ENCODE results near the gene TCEAL6.
"Not testable (repeated sequence)": the region's sequence is repeated elsewhere in the genome, so short reads cannot be mapped to it uniquely, and the experiment has no call there.

The TCEAL6 gene

DNA sequence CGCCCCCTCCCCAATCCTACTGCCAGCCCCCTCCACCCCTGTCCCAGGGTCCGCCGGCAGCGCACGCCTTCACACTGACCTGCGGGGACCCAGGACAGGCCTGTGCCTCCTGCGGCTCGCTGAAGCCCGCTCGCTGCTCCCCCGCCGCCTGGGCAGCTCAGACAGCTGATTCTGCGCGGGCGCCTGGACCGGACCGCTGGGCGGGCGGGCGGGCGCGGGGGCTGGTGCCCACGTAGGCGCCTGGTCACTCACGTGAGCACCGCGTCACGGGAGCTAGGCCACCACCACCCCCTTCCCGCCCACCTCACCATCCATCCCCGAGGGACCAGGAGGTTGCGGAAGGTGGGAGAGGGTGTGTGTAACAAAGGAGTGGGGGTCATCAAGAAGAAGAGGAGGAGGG, at the start of gene TCEAL6:
Gene TCEAL6, minus strand, starts transcription at position 208 of the 400 bp plus-strand sequence.
- DNase-seq (ENCODE audit: low read depth), result not testable (repeated sequence)

DNA sequence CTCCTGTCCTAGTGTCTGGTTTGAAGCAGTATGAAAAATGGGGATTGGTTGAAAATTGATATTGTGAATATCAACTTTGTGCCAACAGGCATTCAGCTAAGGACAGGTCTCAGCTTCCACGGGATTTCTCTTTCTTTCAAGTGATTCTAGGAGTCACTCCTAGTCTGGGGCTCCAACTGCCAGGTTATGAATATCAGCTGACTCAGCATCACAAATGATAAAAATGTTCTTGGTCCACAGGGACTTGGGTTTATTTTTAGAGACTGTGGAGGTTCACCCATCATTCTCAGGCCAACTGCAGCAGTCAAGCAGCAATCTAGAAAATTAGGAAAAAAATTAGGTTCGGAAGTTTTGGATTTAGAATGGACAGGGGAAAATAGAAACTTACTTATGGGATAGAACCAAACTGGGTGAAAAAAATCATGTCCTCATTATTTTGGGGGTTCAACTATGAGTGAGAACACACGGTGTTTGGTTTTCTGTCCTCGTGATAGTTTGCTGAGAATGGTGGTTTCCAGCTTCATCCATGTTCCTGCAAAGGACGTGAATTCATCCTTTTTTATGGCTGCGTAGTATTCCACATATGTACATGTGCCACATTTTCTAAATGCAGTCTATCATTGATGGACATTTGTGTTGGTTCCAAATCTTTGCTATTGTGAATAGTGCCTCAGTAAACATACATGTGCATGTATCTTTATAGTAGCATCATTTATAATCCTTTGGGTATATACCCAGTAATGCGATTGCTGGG, 43.9 kb upstream of the TCEAL6 start:
- DNase-seq (ENCODE audit: low read depth), result no peak

DNA sequence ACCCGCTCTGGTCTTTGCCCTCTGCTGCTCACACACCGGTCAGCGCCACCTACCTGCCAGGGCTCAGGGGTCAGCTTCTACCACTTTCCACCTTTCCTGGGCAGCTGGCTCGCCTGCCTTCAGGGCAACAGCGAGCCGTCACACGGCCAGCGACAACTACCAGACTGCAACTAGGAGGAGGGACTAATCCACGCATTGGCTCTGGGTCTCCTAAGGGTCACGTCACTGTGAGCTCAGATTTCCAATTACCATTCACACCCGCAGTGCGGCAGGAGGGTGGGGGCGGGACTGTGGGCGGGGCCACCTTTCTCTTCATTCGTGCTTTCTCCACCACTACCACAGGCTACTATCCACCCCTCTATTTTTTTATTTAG, 13.5 kb upstream of the TCEAL6 start, which contains the start of gene BEX5:
Gene BEX5, minus strand, starts transcription at position 172 of the 374 bp plus-strand sequence. CDS start 1,712 bp downstream, outside the sequence.
- peak; percentile 34 for DNase-seq (ENCODE audit: low read depth)

DNA sequence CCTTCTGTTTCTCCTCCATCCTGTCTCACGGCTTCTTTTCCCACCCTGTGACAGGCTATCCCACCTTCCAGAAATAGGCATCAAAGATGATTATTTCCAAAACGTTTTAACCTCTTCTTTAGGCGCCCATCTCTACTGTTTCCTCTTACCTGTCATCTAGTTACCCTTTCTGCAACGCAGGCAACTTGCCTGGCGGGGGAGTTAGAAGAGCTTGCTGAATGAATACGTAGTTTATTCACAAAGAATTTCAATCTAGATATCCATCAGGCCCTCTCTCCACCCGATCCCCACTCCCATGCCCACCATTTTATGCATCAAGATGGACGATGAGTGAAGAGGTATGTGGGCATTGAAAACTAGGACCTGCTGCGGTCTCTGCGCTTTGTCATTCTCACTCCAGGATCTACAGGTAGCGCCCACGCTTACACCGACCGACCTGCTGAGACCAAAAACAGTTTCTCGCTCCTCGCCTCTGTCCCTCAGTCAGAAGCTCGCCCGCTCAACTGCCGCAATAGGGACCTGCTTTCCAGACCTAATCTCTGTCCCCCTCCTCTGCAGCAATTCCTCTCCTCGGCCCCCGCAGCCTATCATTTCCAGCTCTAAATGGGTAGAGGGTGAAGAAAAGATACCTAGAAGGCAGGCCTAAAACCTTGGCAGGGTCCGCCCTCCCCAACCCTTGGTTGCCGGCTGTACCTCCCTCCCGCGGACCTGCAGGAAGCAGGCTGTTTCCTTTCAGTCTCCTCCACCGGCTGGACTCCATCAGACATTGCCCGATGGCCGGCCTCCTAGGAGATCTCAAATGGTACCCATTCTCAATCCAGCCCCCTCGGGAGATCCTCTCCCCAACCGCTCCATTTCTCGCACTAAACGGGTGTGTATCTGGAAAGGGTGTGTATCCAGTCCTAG, 12.9 kb upstream of the TCEAL6 start:
- DNase-seq (ENCODE audit: low read depth), result no peak

DNA sequence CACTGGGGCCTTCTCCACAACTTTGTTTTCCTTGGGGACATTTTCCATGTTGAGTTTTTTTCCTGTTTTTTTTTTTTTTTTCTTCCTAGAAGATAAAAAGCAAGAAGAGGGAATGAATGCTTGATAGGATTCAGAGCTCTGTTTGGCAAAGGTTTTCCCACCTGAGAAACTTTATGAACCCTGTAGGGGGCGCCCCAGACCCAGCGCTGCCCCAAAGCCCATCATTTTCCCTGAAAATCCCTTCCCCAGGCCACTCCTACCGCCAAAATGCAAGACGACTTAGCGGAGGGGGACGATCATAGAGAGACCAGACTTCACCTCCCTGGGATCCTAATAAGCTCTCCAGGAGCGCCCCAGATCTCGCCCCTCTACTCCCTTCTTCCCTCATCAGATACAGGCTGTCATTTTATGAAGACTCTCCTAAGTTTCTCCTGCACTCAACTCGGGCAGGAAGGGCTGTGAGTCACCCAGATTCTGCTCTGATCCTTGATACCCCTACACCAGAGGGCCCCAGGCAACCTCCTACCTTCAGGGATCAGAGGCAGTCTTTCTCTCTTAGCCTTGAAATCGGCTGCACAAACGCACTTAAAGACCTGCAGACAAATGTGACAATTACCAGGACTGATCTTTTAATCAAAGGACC, 12.1 kb upstream of the TCEAL6 start:
- DNase-seq (ENCODE audit: low read depth), result no peak

DNA sequence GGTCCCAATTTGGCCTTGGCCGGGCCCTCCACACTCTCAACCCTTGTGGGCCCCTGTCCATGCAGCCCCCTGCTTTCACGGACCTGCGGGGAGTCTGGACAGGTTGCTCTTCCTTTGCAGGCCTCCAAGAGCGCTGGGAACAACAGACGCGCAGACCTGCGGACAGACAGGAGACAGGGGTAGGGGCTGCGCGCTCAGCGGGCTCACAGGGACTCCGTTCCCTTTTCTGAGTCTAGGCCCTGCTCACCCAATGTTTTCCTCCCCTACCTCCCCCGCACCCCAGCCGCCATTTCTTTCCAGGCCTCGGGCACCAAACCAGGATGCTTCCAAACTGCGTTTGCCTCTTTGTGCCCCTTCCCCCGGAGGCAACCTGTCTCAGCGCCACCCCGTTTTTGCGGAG, 650 bp downstream of the TCEAL6 start:
- DNase-seq (ENCODE audit: low read depth), result not testable (repeated sequence)

DNA sequence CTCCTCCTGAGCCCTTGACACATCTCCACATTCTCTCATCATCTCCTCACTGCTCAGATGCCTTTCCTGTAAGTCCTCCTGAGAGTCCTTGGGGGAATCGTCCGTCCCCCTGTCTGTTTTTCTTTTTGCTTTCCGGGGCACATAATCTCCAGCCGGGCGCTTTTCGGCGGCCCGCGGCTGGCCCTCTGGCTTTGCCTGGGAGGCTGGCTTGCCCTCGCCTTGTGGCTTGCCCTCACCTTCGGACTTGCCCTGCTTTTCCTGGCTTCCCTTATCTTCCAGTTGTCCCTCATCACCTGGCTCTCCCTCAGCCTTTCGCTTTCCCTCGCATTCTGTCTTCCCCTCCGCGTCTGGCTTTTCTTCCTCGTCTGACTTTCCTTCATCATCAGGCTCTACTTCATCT, 1.4 kb downstream of the TCEAL6 start:
- not testable (repeated sequence) for DNase-seq (ENCODE audit: low read depth)

DNA sequence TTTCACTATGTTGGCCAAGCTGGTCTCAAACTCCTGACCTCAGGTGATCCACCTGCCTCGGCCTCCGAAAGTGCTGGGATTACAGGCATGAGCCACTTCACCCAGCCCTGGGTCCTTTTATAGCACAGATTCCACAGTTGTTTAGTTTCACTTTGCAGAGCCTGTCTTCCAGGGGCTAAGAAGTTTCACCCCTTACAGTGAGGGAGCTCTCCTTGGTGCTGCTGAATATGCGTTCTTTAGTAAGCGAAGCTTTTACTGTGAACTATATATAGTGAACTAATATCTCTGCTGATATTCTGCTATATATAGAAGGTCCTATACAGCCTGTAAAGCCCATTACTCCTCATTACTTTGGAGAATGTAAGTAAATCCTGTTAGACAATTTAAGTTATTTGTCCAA, 4.2 kb downstream of the TCEAL6 start:
- no peak for DNase-seq (ENCODE audit: low read depth)

DNA sequence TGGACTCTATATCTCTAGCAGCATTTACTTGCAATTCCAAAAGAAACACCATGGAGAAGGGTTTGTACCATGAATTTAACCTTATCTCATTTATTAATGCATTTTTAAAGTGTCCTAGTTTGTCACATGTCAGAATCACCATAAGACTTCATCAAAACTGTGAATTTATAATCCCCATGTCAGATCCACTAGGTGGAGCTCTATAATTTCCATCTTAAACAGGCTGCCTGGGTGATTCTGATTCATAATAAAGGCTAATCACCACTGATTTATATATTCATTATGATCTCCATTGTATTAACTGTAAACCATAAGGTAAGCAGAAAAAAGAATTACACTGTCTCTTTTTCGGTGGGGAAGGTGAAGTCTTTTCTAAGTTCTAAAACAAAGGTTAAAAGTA, 12.8 kb downstream of the TCEAL6 start:
- DNase-seq (ENCODE audit: low read depth), result no peak

DNA sequence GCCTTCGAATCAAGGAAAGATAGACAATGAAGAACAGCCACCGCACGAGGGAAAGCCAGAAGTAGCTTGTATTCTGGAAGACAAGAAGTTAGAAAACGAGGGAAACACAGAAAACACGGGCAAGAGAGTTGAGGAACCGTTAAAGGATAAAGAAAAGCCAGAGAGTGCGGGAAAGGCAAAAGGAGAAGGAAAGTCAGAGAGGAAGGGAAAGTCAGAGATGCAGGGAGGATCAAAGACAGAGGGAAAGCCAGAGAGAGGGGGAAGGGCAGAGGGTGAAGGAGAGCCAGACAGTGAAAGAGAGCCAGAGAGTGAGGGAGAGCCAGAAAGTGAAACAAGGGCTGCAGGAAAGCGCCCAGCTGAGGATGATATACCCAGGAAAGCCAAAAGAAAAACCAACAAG, 15.4 kb downstream of the TCEAL6 start:
- DNase-seq (ENCODE audit: low read depth), result no peak

DNA sequence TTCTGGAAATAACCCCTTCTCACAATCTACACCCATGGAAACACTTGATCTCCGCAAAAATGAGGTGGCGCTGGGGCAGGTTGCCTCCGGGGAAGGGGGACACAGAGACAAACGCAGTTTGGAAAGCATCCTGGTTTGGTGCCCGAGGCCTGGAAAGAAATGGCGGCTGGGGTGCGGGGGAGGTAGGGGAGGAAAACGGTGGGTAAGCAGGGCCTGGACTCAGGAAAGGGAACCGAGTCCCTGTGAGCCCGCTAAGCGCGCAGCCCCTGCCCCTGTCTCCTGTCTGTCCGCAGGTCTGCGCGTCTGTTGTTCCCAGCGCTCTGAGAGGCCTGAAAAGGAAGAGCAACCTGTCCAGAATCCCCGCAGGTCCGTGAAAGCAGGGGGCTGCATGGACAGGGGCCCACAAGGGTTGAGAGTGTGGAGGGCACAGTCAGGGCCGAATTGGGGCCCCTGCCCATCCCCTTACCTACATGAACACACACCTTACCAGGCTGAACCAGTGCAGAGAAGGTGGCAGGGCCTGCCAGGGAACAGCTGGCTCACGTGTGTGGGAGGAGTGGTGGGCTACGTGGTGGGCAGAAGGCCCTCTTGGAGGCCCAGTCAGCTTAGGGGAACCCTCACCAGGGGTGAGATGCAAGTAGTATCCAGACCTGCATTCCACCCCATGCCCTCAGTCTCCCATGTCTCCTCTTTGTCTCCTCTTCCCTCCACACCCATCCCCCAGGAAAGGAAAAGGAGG, 16.0 kb downstream of the TCEAL6 start:
- DNase-seq (ENCODE audit: low read depth), result not testable (repeated sequence)

DNA sequence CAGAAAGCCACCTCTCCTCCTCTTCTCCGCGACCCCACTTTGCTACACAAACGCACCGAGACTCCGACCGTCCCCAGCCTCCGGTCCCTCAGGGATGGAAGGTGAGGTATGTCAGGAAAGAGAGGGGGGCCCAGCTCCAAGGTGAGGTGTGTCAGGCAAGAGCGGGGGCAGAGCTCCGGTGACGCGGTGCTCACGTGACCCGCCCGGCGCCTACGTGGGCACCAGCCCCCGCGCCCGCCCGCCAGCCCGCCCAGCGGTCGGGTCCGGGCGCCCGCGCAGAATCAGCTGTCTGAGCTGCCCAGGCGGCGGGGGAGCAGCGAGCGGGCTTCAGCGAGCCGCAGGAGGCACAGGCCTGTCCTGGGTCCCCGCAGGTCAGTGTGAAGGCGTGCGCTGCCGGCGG, 16.8 kb downstream of the TCEAL6 start, which contains the start of gene TCEAL2:
Gene TCEAL2, plus strand, starts transcription at position 244 of the 400 bp plus-strand sequence. CDS start 1,152 bp downstream, outside the sequence.
- peak; percentile 11 for DNase-seq (ENCODE audit: low read depth)

DNA sequence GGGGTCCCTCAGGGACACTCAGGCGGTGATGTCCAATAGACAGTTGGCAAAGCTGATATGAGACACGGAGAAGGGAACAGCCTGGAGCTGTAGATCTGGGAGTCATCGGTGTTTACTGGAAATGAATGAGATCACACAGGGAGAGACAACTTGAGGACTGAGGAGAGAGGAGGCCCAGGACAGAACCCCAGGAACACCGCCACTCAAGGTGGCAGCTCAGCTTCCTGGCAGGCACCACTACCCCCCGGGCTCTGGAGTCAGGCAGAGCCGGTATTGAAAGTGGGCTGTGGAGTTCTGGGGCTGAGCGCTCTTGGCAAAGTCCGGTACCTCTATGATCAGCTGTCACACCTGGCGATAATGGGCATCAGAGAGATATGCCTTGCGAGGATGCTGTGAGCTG, 17.3 kb downstream of the TCEAL6 start:
- not testable (repeated sequence) for DNase-seq (ENCODE audit: low read depth)

DNA sequence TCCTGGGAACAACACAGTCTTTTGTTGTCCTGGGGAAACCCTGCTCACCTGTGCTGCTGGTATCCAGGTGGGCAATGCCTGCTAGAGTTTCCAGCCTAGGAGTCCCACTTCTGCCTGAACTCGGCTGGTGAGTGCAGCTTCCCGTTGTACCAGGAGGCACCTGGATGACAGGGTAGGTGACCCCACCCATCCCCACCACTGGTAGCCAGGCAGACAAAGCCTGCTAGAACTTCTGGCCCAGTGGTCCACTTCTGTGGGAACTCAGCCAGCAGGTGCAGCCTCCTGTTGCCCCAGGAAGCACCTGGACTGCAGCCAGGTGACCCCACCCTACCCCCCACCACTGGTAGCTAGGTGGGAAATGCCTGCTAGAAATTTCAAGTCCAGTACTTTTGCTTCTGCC, 26.5 kb downstream of the TCEAL6 start:
- DNase-seq (ENCODE audit: low read depth), result no peak

DNA sequence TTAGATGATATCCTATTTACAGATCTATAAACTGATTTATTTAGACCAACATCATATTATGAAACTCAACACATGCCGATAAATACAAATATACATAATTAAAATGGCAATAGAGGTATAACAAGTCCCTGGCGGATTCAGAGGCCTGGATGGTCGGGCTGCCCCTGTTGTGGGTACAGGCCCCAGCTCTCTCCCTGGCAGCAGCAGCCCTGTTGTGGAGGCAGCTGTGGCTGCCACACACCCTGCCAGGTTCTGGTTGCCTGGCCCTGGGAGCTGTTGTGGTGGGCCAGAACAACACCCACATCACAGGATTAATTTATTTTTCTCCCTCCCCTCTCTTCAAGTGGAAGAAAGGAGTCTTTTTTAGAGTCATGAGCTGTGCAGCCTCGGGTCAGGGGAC, 28.9 kb downstream of the TCEAL6 start:
- no peak for DNase-seq (ENCODE audit: low read depth)
